Measurements from ENCODE around the gene PPFIA1.
"Not testable (repeated sequence)": the region's sequence is repeated elsewhere in the genome, so short reads cannot be mapped to it uniquely, and the experiment has no call there.

Gene PPFIA1

DNA sequence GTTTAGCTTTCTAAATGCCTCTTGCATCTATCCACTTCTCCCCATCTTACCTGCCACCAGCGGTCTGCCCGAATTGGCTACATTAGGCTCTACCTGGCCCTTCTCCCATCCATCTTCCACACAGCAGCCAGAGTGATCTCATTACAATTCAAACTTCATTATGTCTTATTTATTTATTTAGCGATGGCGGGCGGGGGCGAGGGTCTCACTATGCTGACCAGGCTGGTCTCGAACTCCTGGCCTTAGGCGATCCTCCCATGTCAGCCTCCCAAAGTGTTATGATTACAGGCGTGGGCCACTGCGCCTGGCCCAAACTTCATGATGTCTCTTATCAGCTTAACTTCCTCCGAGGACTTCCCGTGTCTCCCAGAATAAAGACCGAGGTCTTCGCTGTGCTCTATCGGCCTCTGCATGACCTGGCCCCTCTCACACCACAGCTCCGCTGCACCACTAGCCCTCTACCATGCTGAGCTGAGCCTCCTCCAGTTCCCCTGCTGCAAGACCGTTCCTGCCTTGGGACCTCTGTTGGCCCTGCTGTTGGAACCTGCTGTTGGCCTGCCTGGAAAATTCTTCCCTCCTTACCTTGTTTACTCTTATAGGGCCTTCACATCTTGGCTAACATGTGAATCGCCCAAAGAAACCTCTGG, 127.0 kb downstream of the PPFIA1 start:
- ATAC-seq, result peak; percentile 48
- peaks cover 87% of the 10 kb centered on the region for H3K27me3 Mint-ChIP-seq
- DNase-seq, result no peak
- peak overlapping the region in 1 of 2 donors; percentile 78 for H3K27ac Mint-ChIP-seq
- peaks cover 43% of the 10 kb centered on the region for H3K4me1 Mint-ChIP-seq
- H3K9me3 Mint-ChIP-seq, result no peaks in the 10 kb centered on the region
- peak overlapping the region; percentile 79 to 87 for H3K4me3 Mint-ChIP-seq

DNA sequence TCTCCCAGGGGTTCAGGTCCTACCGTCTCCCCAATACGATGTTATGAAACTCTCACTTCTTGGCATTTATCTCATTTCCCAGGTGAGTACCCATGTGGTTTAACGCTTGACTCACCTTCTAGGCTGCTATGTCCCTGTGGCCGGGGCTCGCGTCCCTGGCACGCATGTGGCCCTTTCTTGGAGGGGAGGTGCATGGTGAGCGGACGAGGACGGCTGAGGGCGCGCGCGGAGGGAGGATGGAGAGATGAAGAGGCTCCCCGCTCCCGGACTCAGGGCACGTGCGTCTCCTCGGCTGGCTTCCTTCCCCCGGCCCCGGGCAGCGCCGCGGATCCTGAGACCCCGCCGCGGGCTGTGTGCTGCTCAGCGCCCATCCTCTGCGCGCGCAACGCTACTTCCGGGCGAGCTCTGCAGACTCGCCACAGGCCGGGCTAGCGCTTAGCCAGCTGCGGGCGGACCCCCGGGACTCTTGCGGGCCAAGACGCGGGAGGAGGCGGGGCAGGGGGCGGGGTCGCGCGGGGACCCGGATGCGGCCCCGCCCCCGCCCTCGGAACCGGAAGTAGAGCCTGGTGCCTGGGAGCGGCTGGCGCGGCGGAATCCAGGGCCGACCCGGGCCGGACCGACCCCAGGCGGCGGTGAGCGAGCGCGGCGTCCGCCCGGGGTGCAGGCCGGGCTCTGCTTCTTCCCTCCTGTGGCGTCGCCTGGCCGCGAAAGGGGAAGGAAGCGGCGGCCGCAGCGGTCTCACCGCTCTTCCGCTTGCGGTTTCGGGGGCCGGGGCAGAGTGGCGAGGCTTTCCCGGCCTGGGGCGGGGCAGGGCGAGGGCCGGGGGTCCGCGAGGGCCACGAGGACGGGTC, 127.7 kb downstream of the PPFIA1 start, which contains the start of gene CTTN:
Gene CTTN, plus strand, starts transcription at position 547 of the 851 bp plus-strand sequence. CDS start 8,769 bp downstream, outside the sequence.
- Mint-ChIP-seq H3K9me3 (no peaks in the 10 kb centered on the region), H3K4me1 (peaks cover 49% of the 10 kb centered on the region), H3K4me3 (peak within 1 kb of the TSS; percentile 79 to 87), H3K27ac (peak within 1 kb of the TSS; percentile 78 to 89), H3K27me3 (peaks cover 85% of the 10 kb centered on the region)
- DNase-seq (peak; percentile 65 to 77), ATAC-seq (peak; percentile 80)

DNA sequence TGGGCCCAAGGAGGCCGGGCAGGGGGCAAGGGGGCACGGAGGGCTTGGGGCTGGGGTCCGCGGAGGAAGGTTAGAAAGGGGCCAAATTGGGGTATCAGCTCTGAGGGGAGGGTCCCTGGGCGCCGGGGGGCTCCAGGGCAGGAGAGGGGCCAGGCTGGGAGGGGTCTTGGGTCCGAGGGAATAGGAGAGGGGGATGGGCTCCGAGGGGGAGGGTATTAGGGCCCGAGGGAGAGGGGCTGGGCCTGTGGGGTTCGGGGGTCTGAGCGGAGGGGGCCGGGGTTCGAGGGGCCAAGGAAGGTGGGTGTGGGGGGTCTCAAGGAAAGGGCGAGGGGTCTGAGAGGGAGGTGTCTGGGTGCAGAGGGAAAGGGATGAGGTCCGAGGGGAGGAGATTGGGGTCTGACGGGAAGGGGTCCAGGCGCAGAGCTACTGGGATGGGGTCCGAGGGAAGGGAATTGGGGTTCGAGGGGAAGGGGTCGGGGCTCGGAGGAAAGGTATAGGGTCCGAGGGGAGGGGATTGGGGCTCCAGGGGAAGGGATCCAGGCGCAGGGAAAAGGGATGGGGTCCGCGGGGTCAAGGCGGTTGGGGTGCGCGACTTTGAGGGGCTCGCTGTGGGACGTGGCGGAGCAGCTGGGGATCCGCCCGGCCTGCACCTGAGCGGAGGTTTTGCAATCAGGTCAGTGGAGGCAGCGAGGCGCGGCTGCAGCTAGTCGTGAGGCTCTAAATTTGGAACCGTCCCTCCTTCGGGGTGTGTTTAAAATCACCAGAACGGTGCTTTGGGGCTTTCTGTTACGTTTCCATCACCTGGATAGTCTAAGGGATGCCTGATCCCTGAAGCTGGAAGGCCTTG, 128.6 kb downstream of the PPFIA1 start:
- Mint-ChIP-seq H3K4me3 (peak overlapping the region; percentile 56 to 78), H3K4me1 (peaks cover 49% of the 10 kb centered on the region), H3K9me3 (no peaks in the 10 kb centered on the region), H3K27me3 (peaks cover 82% of the 10 kb centered on the region), H3K27ac (peak overlapping the region in 1 of 2 donors; percentile 61)
- ATAC-seq (peak; percentile 14), DNase-seq (peak; percentile 24 to 30)

DNA sequence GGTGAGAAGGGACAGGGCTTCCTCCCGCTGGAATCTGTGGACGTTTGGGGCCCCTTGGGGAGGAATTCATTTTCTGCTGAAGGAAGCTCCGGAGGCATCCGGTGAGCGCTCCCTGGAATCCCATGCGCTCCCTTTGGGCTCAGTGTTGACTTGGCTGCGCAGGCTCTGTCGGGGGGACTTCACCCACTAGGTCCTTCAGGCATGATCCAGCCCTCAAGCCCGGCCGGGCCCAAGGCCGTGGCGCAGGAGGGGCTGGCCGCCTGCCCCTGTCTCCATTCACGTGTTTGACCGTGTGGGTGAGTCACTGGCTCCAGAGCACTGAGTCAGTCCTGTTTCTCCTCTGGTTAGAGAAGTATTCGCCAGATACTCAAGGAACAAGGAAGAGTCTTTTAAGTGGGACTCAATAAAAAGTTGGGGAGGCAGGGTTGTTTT, 129.2 kb downstream of the PPFIA1 start:
- no peak for DNase-seq
- no peaks in the 10 kb centered on the region for H3K9me3 Mint-ChIP-seq
- H3K27ac Mint-ChIP-seq, result no peak overlapping the region
- peak overlapping the region; percentile 56 to 78 for H3K4me3 Mint-ChIP-seq
- ATAC-seq, result no peak
- peaks cover 49% of the 10 kb centered on the region for H3K4me1 Mint-ChIP-seq
- H3K27me3 Mint-ChIP-seq, result peaks cover 80% of the 10 kb centered on the region

DNA sequence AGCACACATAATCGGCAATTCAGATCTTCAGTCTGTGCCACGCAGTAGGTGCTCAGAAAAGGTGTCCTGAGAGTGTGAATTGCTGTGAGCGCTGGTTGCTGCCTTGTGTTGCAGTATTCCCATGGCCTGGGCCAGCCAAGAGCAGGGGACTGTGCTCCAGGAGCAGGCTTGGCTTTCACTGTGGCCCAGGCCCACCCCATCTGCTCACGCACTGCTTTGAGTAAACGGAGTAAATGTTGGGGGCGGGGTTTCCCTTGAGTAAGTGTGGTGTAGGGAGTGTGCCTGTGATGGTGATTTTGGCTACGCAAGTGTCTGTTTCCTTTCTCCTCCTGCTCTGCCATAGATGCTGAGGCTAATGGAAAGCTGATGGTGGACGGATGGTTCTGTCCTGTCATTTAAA, 130.2 kb downstream of the PPFIA1 start:
- H3K4me3 Mint-ChIP-seq, result no peak overlapping the region

DNA sequence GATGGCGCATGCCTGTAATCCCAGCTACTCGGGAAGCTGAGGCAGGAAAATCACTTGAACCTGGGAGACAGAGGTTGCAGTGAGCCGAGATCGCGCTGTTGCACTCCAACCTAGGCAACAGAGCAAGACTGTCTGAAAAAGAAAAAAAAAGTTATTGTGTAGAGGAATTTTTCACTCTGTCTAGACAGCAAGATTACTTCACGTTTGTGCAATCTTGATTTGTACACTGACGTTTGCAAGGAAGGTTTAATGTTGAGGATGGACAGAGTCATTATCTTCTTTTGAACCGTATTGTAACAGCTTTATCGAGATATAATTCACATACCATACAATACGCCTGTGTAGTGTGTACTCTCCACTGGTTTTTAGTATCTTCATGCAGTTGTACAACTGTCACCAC, 131.5 kb downstream of the PPFIA1 start:
- DNase-seq (no peak), ATAC-seq (no peak)
- no peak overlapping the region for H3K27ac Mint-ChIP-seq
- peaks cover 48% of the 10 kb centered on the region for H3K4me1 Mint-ChIP-seq
- H3K9me3 Mint-ChIP-seq, result no peaks in the 10 kb centered on the region
- H3K27me3 Mint-ChIP-seq, result peaks cover 72% of the 10 kb centered on the region
- no peak overlapping the region for H3K4me3 Mint-ChIP-seq

More for the DNA sequence above, 130.2 kb downstream of the PPFIA1 start:
- Mint-ChIP-seq H3K9me3 (no peaks in the 10 kb centered on the region), H3K4me1 (peaks cover 49% of the 10 kb centered on the region), H3K27me3 (peaks cover 78% of the 10 kb centered on the region), H3K27ac (no peak overlapping the region)
- ATAC-seq, result no peak
- DNase-seq, result no peak

DNA sequence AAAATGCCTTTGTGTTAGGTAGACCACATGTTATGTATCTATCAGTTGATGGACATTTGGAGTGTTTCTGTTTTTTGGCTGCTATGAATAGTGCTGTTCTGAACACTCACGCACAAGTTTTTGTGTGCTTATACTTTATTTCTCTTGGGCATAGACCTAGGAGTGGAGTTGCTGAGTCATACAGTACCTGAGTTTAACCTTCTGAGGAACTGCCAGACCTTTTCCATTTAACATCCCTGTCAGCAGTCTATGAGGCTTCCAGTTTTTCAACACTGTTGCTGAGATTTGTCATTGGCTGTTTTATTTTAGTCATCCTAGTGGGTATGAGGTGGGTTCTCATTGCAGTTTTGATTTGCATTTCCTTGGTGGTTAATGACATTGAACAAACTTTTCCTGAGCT, 132.2 kb downstream of the PPFIA1 start:
- no peak overlapping the region for H3K4me3 Mint-ChIP-seq
- H3K27me3 Mint-ChIP-seq, result peaks cover 71% of the 10 kb centered on the region
- H3K4me1 Mint-ChIP-seq, result peaks cover 41% of the 10 kb centered on the region
- DNase-seq, result no peak
- no peak for ATAC-seq
- H3K27ac Mint-ChIP-seq, result no peak overlapping the region
- no peaks in the 10 kb centered on the region for H3K9me3 Mint-ChIP-seq

DNA sequence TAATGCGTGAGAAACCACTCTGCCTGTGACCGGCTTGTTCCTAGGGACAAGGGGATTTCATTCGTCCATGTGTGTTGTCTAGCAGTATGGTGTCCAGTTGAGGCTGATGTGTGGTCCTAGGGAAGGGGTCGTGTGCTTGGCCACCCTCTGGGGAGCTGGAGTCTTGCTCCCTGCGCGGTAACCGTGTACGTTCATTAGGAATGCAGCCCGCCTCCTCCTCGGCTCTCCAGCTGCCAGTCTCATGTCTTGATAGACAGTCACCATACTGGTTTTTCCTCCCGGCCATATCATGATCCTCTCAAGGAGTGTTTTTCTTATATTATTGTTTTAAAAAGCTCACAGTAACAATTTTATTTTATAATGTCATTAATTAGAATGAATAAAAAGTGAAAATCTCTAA, 133.8 kb downstream of the PPFIA1 start:
- H3K9me3 Mint-ChIP-seq, result no peaks in the 10 kb centered on the region
- H3K27me3 Mint-ChIP-seq, result peaks cover 65% of the 10 kb centered on the region

DNA sequence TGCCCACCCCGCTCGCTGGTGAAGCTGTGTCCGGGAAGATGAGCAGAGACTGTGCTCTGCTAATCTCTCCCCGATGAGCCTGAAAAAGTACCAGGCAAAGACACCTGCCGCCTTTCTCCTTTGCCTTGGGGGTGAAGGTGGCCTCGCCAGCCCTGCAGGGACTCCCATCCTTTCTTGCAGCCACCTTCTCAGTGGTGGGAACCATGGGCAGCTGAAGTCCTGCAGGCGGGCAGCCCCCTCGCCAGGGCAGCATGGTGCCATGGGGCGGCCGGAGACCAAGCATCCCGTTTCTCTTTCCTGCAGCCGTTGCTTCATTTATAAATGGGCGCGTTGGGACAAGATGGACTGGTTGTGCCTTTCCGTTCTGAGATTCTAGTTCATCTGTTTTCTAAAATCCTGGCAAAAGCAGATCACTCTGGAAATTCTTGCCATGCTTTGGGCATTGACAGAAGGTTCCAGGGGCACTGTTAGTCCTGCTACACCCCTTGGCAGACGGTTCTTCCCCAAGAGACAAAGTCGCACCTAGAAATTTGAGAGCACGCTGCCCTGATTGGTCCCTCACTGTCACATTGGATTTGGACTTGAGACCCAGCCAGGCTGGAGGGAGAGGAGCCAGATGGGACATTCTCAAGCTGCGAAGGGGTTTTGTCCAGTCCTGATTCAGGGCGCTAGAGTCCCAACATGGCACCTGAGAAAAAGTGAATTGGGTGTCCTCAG, 135.3 kb downstream of the PPFIA1 start:
- ATAC-seq, result no peak
- Mint-ChIP-seq H3K27me3 (peaks cover 64% of the 10 kb centered on the region), H3K4me1 (peaks cover 17% of the 10 kb centered on the region), H3K9me3 (no peaks in the 10 kb centered on the region), H3K27ac (no peak overlapping the region), H3K4me3 (no peak overlapping the region)
- no peak for DNase-seq

More for the DNA sequence above, 133.8 kb downstream of the PPFIA1 start:
- H3K4me1 Mint-ChIP-seq, result peaks cover 33% of the 10 kb centered on the region
- ATAC-seq (no peak), DNase-seq (no peak)
- H3K27ac Mint-ChIP-seq, result no peak overlapping the region
- H3K4me3 Mint-ChIP-seq, result no peak overlapping the region

DNA sequence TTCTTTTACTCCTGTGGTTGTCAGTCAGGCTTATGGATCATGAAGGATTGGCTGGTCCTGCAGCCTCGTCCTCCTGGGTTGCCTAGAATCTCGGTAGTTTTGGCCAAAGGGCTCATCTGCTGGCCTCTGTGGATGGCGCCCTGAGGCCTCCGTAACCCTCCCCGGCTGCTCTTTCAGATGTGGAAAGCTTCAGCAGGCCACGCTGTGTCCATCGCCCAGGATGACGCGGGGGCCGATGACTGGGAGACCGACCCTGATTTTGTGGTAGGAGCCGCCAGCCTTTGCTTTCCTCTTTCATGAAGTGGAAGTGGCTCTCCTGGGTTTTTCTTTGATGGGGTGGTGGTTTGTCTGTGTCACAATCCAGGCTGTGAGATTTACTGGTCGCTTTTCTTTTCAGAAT, 136.6 kb downstream of the PPFIA1 start:
- no peaks in the 10 kb centered on the region for H3K9me3 Mint-ChIP-seq
- no peak for ATAC-seq

DNA sequence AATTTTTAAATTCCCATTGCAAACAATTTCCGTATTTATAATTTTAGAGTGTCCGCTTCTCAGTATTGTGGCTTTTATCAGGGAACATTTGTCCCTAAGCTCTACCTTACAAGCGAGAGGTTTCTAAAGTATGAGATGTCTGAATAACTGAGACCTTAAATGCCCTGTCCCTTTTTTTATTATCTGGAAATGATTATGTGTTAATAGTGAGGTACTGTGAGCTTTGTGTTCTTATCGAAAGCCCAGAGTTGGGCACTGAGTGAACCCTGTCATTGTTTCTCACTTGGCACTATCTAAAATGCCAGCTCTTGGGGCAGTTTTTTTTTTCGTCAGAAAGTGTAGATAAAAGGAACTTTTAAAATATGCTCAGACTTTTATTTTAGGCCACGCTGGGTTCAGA, 137.3 kb downstream of the PPFIA1 start:
- no peak for DNase-seq
- Mint-ChIP-seq H3K27ac (no peak overlapping the region), H3K4me3 (no peak overlapping the region), H3K4me1 (peaks cover 2% of the 10 kb centered on the region), H3K9me3 (no peaks in the 10 kb centered on the region), H3K27me3 (peaks cover 54% of the 10 kb centered on the region)
- no peak for ATAC-seq

More for the DNA sequence above, 136.6 kb downstream of the PPFIA1 start:
- peaks cover 56% of the 10 kb centered on the region for H3K27me3 Mint-ChIP-seq
- H3K4me1 Mint-ChIP-seq, result peaks cover 9% of the 10 kb centered on the region
- H3K4me3 Mint-ChIP-seq, result no peak overlapping the region
- DNase-seq, result no peak
- H3K27ac Mint-ChIP-seq, result no peak overlapping the region

DNA sequence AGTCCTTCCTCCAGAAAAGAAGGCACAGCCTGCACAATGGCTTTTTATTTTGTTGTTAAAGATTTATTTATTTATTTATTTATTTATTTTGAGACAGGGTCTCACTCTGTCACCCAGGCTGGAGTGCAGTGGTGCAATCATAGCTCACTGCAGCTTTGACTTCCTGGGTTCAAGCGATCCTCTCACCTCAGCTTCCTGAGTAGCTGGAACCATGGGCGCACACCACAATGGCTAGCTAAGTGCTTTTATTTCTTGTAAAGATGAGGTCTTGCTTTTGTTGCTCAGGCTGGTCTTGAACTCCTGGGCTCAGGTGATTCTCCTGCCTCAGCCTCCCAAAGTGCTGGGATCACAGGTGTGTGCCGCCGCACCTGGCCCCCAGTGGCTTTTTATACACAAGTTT, 137.8 kb downstream of the PPFIA1 start:
- not testable (repeated sequence) for H3K9me3 Mint-ChIP-seq, H3K27ac Mint-ChIP-seq, ATAC-seq, H3K4me3 Mint-ChIP-seq, H3K4me1 Mint-ChIP-seq, DNase-seq
- H3K27me3 Mint-ChIP-seq, result peaks cover 57% of the 10 kb centered on the region

DNA sequence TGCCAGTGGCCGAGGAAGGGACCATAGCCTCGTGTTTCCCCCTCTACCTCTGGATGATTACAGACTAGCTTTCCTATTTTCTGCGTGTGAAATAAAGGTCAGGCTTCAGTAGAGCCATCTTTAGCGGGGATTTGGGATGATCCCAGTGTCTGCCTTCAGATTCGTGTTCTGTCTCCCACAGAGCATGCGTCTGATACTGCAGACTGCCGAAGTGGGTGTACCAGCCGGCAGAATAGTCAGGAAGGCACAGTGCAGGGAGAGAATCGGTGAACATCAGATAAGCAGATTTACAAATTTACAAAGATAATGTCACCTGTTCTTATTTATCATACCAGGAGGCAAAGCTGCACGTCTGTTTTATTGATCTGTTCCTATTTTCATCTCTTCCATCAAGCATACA, 138.9 kb downstream of the PPFIA1 start:
- no peak overlapping the region for H3K27ac Mint-ChIP-seq
- peaks cover 50% of the 10 kb centered on the region for H3K27me3 Mint-ChIP-seq
- no peak overlapping the region for H3K4me3 Mint-ChIP-seq
- no peaks in the 10 kb centered on the region for H3K4me1 Mint-ChIP-seq
- no peak for DNase-seq
- no peaks in the 10 kb centered on the region for H3K9me3 Mint-ChIP-seq
- ATAC-seq, result no peak

DNA sequence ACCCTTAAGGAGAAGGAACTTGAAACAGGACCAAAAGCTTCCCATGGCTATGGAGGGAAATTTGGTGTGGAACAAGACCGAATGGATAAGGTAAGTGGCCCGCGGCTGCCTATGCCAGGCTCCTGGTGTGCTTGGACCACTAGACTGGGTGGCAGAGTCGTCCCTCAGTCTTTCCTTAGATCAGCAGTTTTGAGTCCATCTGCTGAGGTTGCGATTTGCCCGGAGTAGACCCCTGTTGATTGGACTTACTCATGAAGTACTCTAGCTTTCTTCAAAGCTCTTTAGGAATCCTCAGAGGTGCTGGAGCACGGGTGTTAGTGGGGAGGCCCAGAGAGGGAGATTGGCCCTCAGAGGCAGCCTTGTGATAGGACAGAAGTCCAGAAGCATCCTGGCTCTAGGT, 139.4 kb downstream of the PPFIA1 start:
- Mint-ChIP-seq H3K4me3 (no peak overlapping the region), H3K4me1 (peaks cover 4% of the 10 kb centered on the region), H3K27ac (no peak overlapping the region), H3K27me3 (peaks cover 53% of the 10 kb centered on the region), H3K9me3 (no peaks in the 10 kb centered on the region)
- DNase-seq, result no peak
- ATAC-seq, result no peak

All from stimulated activated naive CD8-positive, alpha-beta T cell treated with anti-CD3 and anti-CD28 coated beads, Interleukin-15, amount 100 ng/mL, for 72 hours (primary cell).